Suprapubic skin (tissue), 4 donors: Measurements from ENCODE around the gene R3HDML.

Source experiments
- CTCF ChIP-seq, 2 donors: fragments of 200-600 bp in 1 of 2; fragments of 450-650 bp in 1 of 2; sonication (generic) in 1 of 2; IDR thresholded peaks; one replicate each; pipeline ENCODE4 v1.5.1; 2016 to 2019; ENCODE audit warnings: antibody characterized with exemption in 2 of 2, mild to moderate bottlenecking in 1 of 2, moderate library complexity in 1 of 2
- EP300 ChIP-seq: sonication (generic); formaldehyde crosslinking; IDR thresholded peaks from one replicate; pipeline ENCODE4 v1.6.1; 2017; ENCODE audit warnings: antibody characterized with exemption
- POLR2A ChIP-seq, 2 donors: fragments of 450-650 bp; IDR thresholded peaks; one replicate each; pipeline ENCODE4 v1.6.1; 2017; ENCODE audit warnings: antibody characterized with exemption in 2 of 2, mild to moderate bottlenecking in 2 of 2, moderate library complexity in 2 of 2
- POLR2AphosphoS5 ChIP-seq, 3 donors: sonication (generic); formaldehyde crosslinking; IDR thresholded peaks; one replicate each; pipeline ENCODE4 v1.6.1; 2017; ENCODE audit warnings: antibody characterized with exemption in 3 of 3

GRCh38 chr20:44342248-44342647 is 5.4 kb downstream of the R3HDML start:
- TF ChIP-seq CTCF (IDR thresholded peaks at IDR 0.05), result no peak
- TF ChIP-seq POLR2A (IDR thresholded peaks at IDR 0.05), result no peak
- TF ChIP-seq POLR2AphosphoS5 (IDR thresholded peaks at IDR 0.05), result no peak
- no peak for TF ChIP-seq EP300
